Measurements from ENCODE around the gene TECPR2. TPM values are rescaled to one million over a fixed set of nuclear protein-coding genes. Genes with fewer than 3 reads are reported as not detected.

TECPR2 gene
- total RNA-seq, 3 donors from 2014 or later (not counting 1 experiment from before 2014, with no cell fraction given) = 10.8 to 18.6 (median 15.3) TPM

GRCh38 chr14:102373110-102373509 lies 10.4 kb downstream of the TECPR2 start:
- ATAC-seq (no peak), DNase-seq (no peak)
- no peaks in the 10 kb centered on the region for H3K36me3 Mint-ChIP-seq
- intact Hi-C loops (cut with micrococcal nuclease) = no loop called here
- Histone ChIP-seq H3K4me3 (ENCODE audit: low read length) (no peak overlapping the region), H3K27ac (ENCODE audit: low read length) (no peak overlapping the region), H3K27me3 (ENCODE audit: control insufficient read depth, insufficient read depth, low read length) (no peaks in the 10 kb centered on the region), H3K36me3 (ENCODE audit: control insufficient read depth, insufficient read depth, low read length) (peaks cover 6% of the 10 kb centered on the region), H3K9me3 (ENCODE audit: control insufficient read depth, insufficient read depth, low read length) (no peaks in the 10 kb centered on the region), H3K4me1 (ENCODE audit: control insufficient read depth, insufficient read depth, low read length) (peaks cover under 1% of the 10 kb centered on the region)
- no peak for TF ChIP-seq CTCF (IDR thresholded peaks at IDR 0.05)
- no peak overlapping the region for H3K4me3 Mint-ChIP-seq
- no CpG with 5 or more reads among the region's 3 CpGs for WGBS (ENCODE audit: insufficient coverage)
- no peaks in the 10 kb centered on the region for H3K27me3 Mint-ChIP-seq (ENCODE audit: low read depth in 2 of 2)
- H3K9me3 Mint-ChIP-seq = no peaks in the 10 kb centered on the region
- H3K4me1 Mint-ChIP-seq = peaks cover 7 to 22% of the 10 kb centered on the region in 2 donors
- H3K27ac Mint-ChIP-seq = no peak overlapping the region

- no peaks in the 10 kb centered on the region for H3K4me1 ChIP-seq (ENCODE audit: control insufficient read depth, insufficient read depth, low read length)
- H3K27me3 ChIP-seq (ENCODE audit: control insufficient read depth, insufficient read depth, low read length) = no peaks in the 10 kb centered on the region
- no peaks in the 10 kb centered on the region for H3K36me3 Mint-ChIP-seq
- no peak overlapping the region for H3K27ac ChIP-seq (ENCODE audit: low read length)
- DNase-seq (no peak), ATAC-seq (no peak)
- H3K36me3 ChIP-seq (ENCODE audit: control insufficient read depth, insufficient read depth, low read length) = peaks cover 6% of the 10 kb centered on the region
- no peak for TF ChIP-seq CTCF (IDR thresholded peaks at IDR 0.05)
- intact Hi-C loops (cut with micrococcal nuclease) = no loop called here
- no peak overlapping the region for H3K4me3 Mint-ChIP-seq
- no peaks in the 10 kb centered on the region for H3K27me3 Mint-ChIP-seq (ENCODE audit: low read depth in 2 of 2)
- WGBS (ENCODE audit: insufficient coverage) = 95% methylated on average over 2 of the region's 2 CpGs
- no peaks in the 10 kb centered on the region for H3K9me3 ChIP-seq (ENCODE audit: control insufficient read depth, insufficient read depth, low read length)
- peaks cover 0 to 15% of the 10 kb centered on the region in 2 donors for H3K4me1 Mint-ChIP-seq
- H3K27ac Mint-ChIP-seq = no peak overlapping the region
- H3K9me3 Mint-ChIP-seq = no peaks in the 10 kb centered on the region
- no peak overlapping the region for H3K4me3 ChIP-seq (ENCODE audit: low read length)
These were observed 11.5 kb downstream of the TECPR2 start for GRCh38 chr14:102374264-102374663.

GRCh38 chr14:102375119-102375518 lies 12.4 kb downstream of the TECPR2 start:
- no peak overlapping the region for H3K27ac Mint-ChIP-seq
- no peaks in the 10 kb centered on the region for H3K9me3 ChIP-seq (ENCODE audit: control insufficient read depth, insufficient read depth, low read length)
- no peak for ATAC-seq
- H3K36me3 ChIP-seq (ENCODE audit: control insufficient read depth, insufficient read depth, low read length) = peaks cover 6% of the 10 kb centered on the region
- H3K27ac ChIP-seq (ENCODE audit: low read length) = no peak overlapping the region
- H3K27me3 Mint-ChIP-seq (ENCODE audit: low read depth in 2 of 2) = no peaks in the 10 kb centered on the region
- no peaks in the 10 kb centered on the region for H3K9me3 Mint-ChIP-seq
- H3K4me3 Mint-ChIP-seq = no peak overlapping the region
- H3K4me1 Mint-ChIP-seq = peaks cover 0 to 15% of the 10 kb centered on the region in 2 donors
- no peaks in the 10 kb centered on the region for H3K36me3 Mint-ChIP-seq
- H3K4me1 ChIP-seq (ENCODE audit: control insufficient read depth, insufficient read depth, low read length) = no peaks in the 10 kb centered on the region
- no peaks in the 10 kb centered on the region for H3K27me3 ChIP-seq (ENCODE audit: control insufficient read depth, insufficient read depth, low read length)
- intact Hi-C loops (cut with micrococcal nuclease) = no loop called here
- no peak for DNase-seq
- 93% methylated on average over 5 of the region's 5 CpGs for WGBS (ENCODE audit: insufficient coverage)
- no peak for TF ChIP-seq CTCF (IDR thresholded peaks at IDR 0.05)
- H3K4me3 ChIP-seq (ENCODE audit: low read length) = no peak overlapping the region

- peaks cover 0 to 6% of the 10 kb centered on the region in 2 donors for H3K4me1 Mint-ChIP-seq
- Histone ChIP-seq H3K4me3 (ENCODE audit: low read length) (no peak overlapping the region), H3K27me3 (ENCODE audit: control insufficient read depth, insufficient read depth, low read length) (no peaks in the 10 kb centered on the region), H3K4me1 (ENCODE audit: control insufficient read depth, insufficient read depth, low read length) (no peaks in the 10 kb centered on the region), H3K36me3 (ENCODE audit: control insufficient read depth, insufficient read depth, low read length) (peaks cover 6% of the 10 kb centered on the region), H3K9me3 (ENCODE audit: control insufficient read depth, insufficient read depth, low read length) (no peaks in the 10 kb centered on the region), H3K27ac (ENCODE audit: low read length) (no peak overlapping the region)
- H3K27me3 Mint-ChIP-seq (ENCODE audit: low read depth in 2 of 2) = no peaks in the 10 kb centered on the region
- no peak for DNase-seq
- ATAC-seq = no peak
- no peak overlapping the region for H3K4me3 Mint-ChIP-seq
- no peak for TF ChIP-seq CTCF (IDR thresholded peaks at IDR 0.05)
- intact Hi-C loops (cut with micrococcal nuclease) = no loop called here
- no peak overlapping the region for H3K27ac Mint-ChIP-seq
- no peaks in the 10 kb centered on the region for H3K9me3 Mint-ChIP-seq
- no peaks in the 10 kb centered on the region for H3K36me3 Mint-ChIP-seq
These were observed 15.0 kb downstream of the TECPR2 start for GRCh38 chr14:102377696-102378095.

Data from natural killer cell (primary cell).